ENCODE data around the gene RAB39B. TPM values are rescaled to one million over a fixed set of nuclear protein-coding genes. Genes with fewer than 3 reads are reported as not detected.
"Not testable (repeated sequence)": the region's sequence is repeated elsewhere in the genome, so short reads cannot be mapped to it uniquely, and the experiment has no call there.

Gene RAB39B
- total RNA-seq: 0.20 and 0.22 TPM in 2 replicates

GRCh38 chrX:155263854-155264628, at the start of gene RAB39B:
TSS of gene RAB39B (minus strand) at chrX:155264491. CDS start at chrX:155264288, 203 bp downstream.
- peak; percentile 33 to 42 for DNase-seq (ENCODE audit: low read depth in 2 of 2)

GRCh38 chrX:155313766-155314165, 49.5 kb upstream of the RAB39B start:
- DNase-seq (ENCODE audit: low read depth in 2 of 2): no peak

- DNase-seq (ENCODE audit: low read depth in 2 of 2): no peak
These were observed 29.5 kb upstream of the RAB39B start for GRCh38 chrX:155293771-155294170.

- DNase-seq (ENCODE audit: low read depth in 2 of 2): no peak
These were observed 15.6 kb upstream of the RAB39B start for GRCh38 chrX:155279873-155280272.

- no peak for DNase-seq (ENCODE audit: low read depth in 2 of 2)
These were observed 6.7 kb upstream of the RAB39B start for GRCh38 chrX:155270969-155271368.

GRCh38 chrX:155267995-155268394, 3.7 kb upstream of the RAB39B start:
- DNase-seq (ENCODE audit: low read depth in 2 of 2): not testable (repeated sequence)

GRCh38 chrX:155266439-155266838, 2.1 kb upstream of the RAB39B start:
- DNase-seq (ENCODE audit: low read depth in 2 of 2): no peak

GRCh38 chrX:155262970-155263754, 1.1 kb downstream of the RAB39B start:
- DNase-seq (ENCODE audit: low read depth in 2 of 2): no peak

- no peak for DNase-seq (ENCODE audit: low read depth in 2 of 2)
These were observed 4.5 kb downstream of the RAB39B start for GRCh38 chrX:155259752-155260151.

GRCh38 chrX:155251391-155251790, 12.9 kb downstream of the RAB39B start:
- no peak for DNase-seq (ENCODE audit: low read depth in 2 of 2)

- DNase-seq (ENCODE audit: low read depth in 2 of 2): no peak
These were observed 16.8 kb downstream of the RAB39B start for GRCh38 chrX:155247497-155247896.

GRCh38 chrX:155246748-155247147, 17.5 kb downstream of the RAB39B start:
- no peak for DNase-seq (ENCODE audit: low read depth in 2 of 2)

GRCh38 chrX:155242300-155242699, 22.0 kb downstream of the RAB39B start:
- no peak for DNase-seq (ENCODE audit: low read depth in 2 of 2)

- no peak for DNase-seq (ENCODE audit: low read depth in 2 of 2)
These were observed 26.6 kb downstream of the RAB39B start for GRCh38 chrX:155237719-155238118.

- DNase-seq (ENCODE audit: low read depth in 2 of 2): no peak
These were observed 28.4 kb downstream of the RAB39B start for GRCh38 chrX:155235891-155236290.

- no peak for DNase-seq (ENCODE audit: low read depth in 2 of 2)
These were observed 33.1 kb downstream of the RAB39B start for GRCh38 chrX:155231163-155231562.

GRCh38 chrX:155225774-155226173, 38.5 kb downstream of the RAB39B start:
- DNase-seq (ENCODE audit: low read depth in 2 of 2): no peak

GRCh38 chrX:155223746-155224145, 40.5 kb downstream of the RAB39B start:
- DNase-seq (ENCODE audit: low read depth in 2 of 2): not testable (repeated sequence)

- DNase-seq (ENCODE audit: low read depth in 2 of 2): no peak
These were observed 42.9 kb downstream of the RAB39B start for GRCh38 chrX:155221351-155221750.

- no peak for DNase-seq (ENCODE audit: low read depth in 2 of 2)
These were observed 45.5 kb downstream of the RAB39B start for GRCh38 chrX:155218777-155219176.

- DNase-seq (ENCODE audit: low read depth in 2 of 2): no peak
These were observed 47.3 kb downstream of the RAB39B start for GRCh38 chrX:155216940-155217440.

GRCh38 chrX:155216179-155216939, 47.9 kb downstream of the RAB39B start, which contains the start of gene VBP1:
TSS of gene VBP1 (plus strand) at chrX:155216460. CDS start at chrX:155216483, 23 bp downstream.
- peak; percentile 97 for DNase-seq (ENCODE audit: low read depth in 2 of 2)

Measured in lung microvascular endothelial cell (primary cell).